Neutrophil (primary cell): ENCODE data around the gene CDK5RAP2.

Experiments used
- H3K27ac ChIP-seq: fragments of 200-600 bp; sonication (generic); 2 replicates; pipeline ENCODE4 v1.5.1; 2016; ENCODE audit warnings: mild to moderate bottlenecking, moderate library complexity
- H3K27me3 ChIP-seq: fragments of 200-600 bp; sonication (generic); 2 replicates; pipeline ENCODE4 v1.6.0; 2016; ENCODE audit warnings: mild to moderate bottlenecking
- H3K36me3 ChIP-seq: fragments of 200-600 bp; sonication (generic); 2 replicates; pipeline ENCODE4 v1.5.1; 2017
- H3K4me1 ChIP-seq, 2 experiments: fragments of 200-600 bp in 1 of 2; sonication (generic) in 1 of 2; 1 replicate in 1 of 2; 2 replicates in 1 of 2; pipeline versions ENCODE4 v1.5.1 to v1.6.1; 2013 to 2016; ENCODE audit warnings: low read depth in 1 of 2, low read length in 1 of 2, mild to moderate bottlenecking in 1 of 2, moderate library complexity in 1 of 2; ENCODE audit not compliant: control insufficient read depth in 1 of 2, insufficient read depth in 1 of 2
- H3K4me3 ChIP-seq, 2 experiments: fragments of 200-600 bp in 1 of 2; sonication (generic) in 1 of 2; 1 replicate in 1 of 2; 2 replicates in 1 of 2; pipeline ENCODE4 v1.5.1; 2013 to 2016; ENCODE audit warnings: low read depth in 1 of 2, low read length in 1 of 2, mild to moderate bottlenecking in 1 of 2, moderate library complexity in 1 of 2
- H3K9me3 ChIP-seq: fragments of 200-600 bp; sonication (generic); 2 replicates; pipeline ENCODE4 v1.5.1; 2016
- TF ChIP-seq, protein P1 (sequence below): fragments of 200-600 bp; sonication (generic); IDR thresholded peaks from 2 replicates; pipeline ENCODE4 v1.5.1; 2016; ENCODE audit warnings: antibody characterized with exemption

Gene CDK5RAP2

DNA sequence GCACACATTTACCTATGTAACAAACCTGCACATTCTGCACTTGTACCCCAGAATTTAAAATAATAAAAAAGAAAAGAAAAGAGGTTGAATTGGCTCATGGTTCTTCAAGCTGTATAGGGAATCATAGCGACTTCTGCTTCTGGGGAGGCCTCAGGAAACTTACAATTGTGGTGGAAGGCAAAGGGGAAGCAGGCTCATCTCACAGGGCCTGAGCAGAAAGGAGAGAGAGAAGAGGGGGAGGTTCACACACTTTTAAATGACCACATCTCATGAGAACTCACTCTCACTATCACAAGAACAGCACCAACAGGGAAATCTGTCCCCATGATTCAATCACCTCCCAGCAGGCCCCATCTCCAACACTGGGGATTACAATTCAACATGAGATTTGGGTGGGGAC, 214.6 kb downstream of the CDK5RAP2 start:
- Histone ChIP-seq H3K4me3 (no peak overlapping the region), H3K27ac (no peak overlapping the region), H3K9me3 (no peaks in the 10 kb centered on the region), H3K36me3 (no peaks in the 10 kb centered on the region), H3K4me1 (no peaks in the 10 kb centered on the region), H3K27me3 (peaks cover 11% of the 10 kb centered on the region)
- TF ChIP-seq, protein P1, sequence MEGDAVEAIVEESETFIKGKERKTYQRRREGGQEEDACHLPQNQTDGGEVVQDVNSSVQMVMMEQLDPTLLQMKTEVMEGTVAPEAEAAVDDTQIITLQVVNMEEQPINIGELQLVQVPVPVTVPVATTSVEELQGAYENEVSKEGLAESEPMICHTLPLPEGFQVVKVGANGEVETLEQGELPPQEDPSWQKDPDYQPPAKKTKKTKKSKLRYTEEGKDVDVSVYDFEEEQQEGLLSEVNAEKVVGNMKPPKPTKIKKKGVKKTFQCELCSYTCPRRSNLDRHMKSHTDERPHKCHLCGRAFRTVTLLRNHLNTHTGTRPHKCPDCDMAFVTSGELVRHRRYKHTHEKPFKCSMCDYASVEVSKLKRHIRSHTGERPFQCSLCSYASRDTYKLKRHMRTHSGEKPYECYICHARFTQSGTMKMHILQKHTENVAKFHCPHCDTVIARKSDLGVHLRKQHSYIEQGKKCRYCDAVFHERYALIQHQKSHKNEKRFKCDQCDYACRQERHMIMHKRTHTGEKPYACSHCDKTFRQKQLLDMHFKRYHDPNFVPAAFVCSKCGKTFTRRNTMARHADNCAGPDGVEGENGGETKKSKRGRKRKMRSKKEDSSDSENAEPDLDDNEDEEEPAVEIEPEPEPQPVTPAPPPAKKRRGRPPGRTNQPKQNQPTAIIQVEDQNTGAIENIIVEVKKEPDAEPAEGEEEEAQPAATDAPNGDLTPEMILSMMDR: no peak

- H3K4me3 ChIP-seq: no peak overlapping the region
- TF ChIP-seq, protein P1: no peak
- H3K4me1 ChIP-seq: no peaks in the 10 kb centered on the region
Observed at GRCh38 chr9:120363697-120364096, 216.3 kb downstream of the CDK5RAP2 start.

GRCh38 chr9:120362446-120362845, 217.5 kb downstream of the CDK5RAP2 start:
- H3K27ac ChIP-seq: no peak overlapping the region
- H3K4me3 ChIP-seq: no peak overlapping the region
- no peaks in the 10 kb centered on the region for H3K36me3 ChIP-seq
- TF ChIP-seq, protein P1: no peak
- no peaks in the 10 kb centered on the region for H3K9me3 ChIP-seq
- H3K4me1 ChIP-seq: no peaks in the 10 kb centered on the region
- H3K27me3 ChIP-seq: peaks cover 11% of the 10 kb centered on the region

More at GRCh38 chr9:120363697-120364096, 216.3 kb downstream of the CDK5RAP2 start:
- no peak overlapping the region for H3K27ac ChIP-seq
- H3K9me3 ChIP-seq: no peaks in the 10 kb centered on the region
- peaks cover 11% of the 10 kb centered on the region for H3K27me3 ChIP-seq
- no peaks in the 10 kb centered on the region for H3K36me3 ChIP-seq

- Histone ChIP-seq H3K9me3 (no peaks in the 10 kb centered on the region), H3K27ac (no peak overlapping the region), H3K4me1 (no peaks in the 10 kb centered on the region), H3K27me3 (peaks cover 11% of the 10 kb centered on the region), H3K4me3 (no peak overlapping the region), H3K36me3 (no peaks in the 10 kb centered on the region)
- TF ChIP-seq, protein P1: no peak
Observed at GRCh38 chr9:120361551-120361950, 218.4 kb downstream of the CDK5RAP2 start.

DNA sequence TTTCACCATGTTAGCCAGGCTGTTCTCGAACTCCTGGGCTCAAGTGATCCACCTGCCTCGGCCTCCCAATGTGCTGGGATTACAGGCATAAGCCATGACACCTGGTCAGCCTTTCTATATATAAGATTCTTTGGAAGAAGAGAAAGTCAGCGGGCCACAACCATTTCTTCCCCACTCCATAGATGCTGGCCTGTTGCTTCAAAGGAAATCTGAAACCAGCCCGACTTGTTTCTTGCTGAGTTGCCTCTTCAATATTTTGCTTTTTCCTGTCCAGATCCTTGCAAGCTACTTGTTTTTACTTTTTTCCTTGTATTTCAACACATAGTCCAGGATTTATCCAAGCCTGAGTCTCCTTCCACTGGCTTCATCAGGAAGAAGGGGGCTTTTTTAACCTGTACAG, 219.5 kb downstream of the CDK5RAP2 start:
- Histone ChIP-seq H3K9me3 (no peaks in the 10 kb centered on the region), H3K27ac (no peak overlapping the region), H3K4me1 (no peaks in the 10 kb centered on the region), H3K4me3 (no peak overlapping the region), H3K36me3 (no peaks in the 10 kb centered on the region), H3K27me3 (peaks cover 11% of the 10 kb centered on the region)
- TF ChIP-seq, protein P1: no peak

- TF ChIP-seq, protein P1: no peak
- no peaks in the 10 kb centered on the region for H3K36me3 ChIP-seq
- peaks cover 11% of the 10 kb centered on the region for H3K27me3 ChIP-seq
- H3K4me1 ChIP-seq: no peaks in the 10 kb centered on the region
- H3K4me3 ChIP-seq: no peak overlapping the region
- H3K9me3 ChIP-seq: no peaks in the 10 kb centered on the region
- H3K27ac ChIP-seq: no peak overlapping the region
Observed at GRCh38 chr9:120360046-120360445, 219.9 kb downstream of the CDK5RAP2 start.
